GM18507 (cell line): Measurements from ENCODE around the gene MTHFD2L.
"Not testable (repeated sequence)": the region's sequence is repeated elsewhere in the genome, so short reads cannot be mapped to it uniquely, and the experiment has no call there.

Experiments used
- DNase-seq: peaks from one replicate; pipeline ENCODE4 v3.0.0; 2011; ENCODE audit warnings: low read depth; ENCODE audit not compliant: insufficient read length; ENCODE audit errors: extremely low spot score
- FAIRE-seq: peaks from 2 replicates; lab custom pipeline; 2011; peaks lifted over from hg19 to GRCh38; lab: Jason Lieb, UNC

Gene MTHFD2L

GRCh38 chr4:74320559-74321118 is 162.7 kb downstream of the MTHFD2L start:
- DNase-seq (no peak), FAIRE-seq (peak; percentile 68)

DNA sequence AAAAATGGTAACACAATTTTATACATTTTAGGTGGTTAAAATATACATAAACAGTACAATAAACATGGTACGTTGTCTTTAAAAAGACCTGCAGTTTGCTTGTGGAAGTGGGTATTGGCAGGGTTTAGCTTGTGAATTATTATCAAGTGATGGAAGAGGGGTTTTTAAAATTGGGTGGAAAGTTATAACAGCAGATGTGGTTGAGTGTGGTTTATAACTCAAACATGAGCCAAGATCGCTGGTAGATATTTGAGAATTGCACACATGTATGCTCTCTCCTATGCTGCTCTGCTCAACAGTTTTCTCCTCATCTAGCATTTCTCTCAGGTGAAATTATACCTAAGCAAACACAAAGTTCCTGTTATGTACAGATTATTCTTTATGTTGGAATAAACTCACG is 164.4 kb downstream of the MTHFD2L start:
- DNase-seq (no peak), FAIRE-seq (no peak)

- no peak for FAIRE-seq
- no peak for DNase-seq
These were observed 165.7 kb downstream of the MTHFD2L start for GRCh38 chr4:74323663-74324062.

DNA sequence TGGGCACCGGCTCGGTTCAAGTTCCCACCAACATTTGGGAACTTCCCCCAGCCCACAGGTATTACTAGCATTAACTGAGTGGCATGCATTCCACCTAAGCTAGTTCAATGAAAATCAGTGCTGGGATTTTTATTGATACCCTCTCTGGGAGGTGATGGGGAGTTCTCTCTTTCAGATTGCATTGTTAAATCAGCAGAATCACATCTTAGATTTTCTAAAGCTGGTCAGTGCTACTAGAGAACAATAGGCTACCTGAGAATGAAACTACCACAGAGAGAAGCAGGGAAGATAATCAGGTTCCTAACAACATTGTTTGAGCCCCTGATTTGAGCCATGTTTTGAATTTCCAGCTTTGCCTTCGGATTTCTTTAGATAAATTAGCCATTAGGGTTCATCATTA is 166.3 kb downstream of the MTHFD2L start:
- FAIRE-seq, result no peak
- DNase-seq, result no peak

DNA sequence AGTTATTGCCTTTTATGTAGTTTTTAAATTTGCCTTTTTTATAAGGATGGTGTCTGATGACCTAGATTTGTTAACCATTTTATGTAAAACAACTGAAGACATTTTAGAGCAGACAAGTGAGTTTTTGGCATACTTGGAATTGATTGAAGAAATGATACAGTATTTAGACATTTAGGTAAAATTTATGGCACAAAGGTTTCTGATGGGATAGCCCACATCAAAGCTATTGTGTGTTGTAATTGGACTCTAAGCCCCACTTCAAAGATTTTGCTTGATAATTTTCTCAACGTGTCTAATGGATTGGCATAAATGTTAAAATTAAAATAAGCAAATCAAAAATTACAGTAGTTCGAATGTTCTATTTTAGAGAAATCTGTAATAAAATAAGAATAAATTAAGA is 168.0 kb downstream of the MTHFD2L start:
- DNase-seq, result no peak
- FAIRE-seq, result no peak

- no peak for DNase-seq
- FAIRE-seq, result no peak
These were observed 169.8 kb downstream of the MTHFD2L start for GRCh38 chr4:74327762-74328161.

DNA sequence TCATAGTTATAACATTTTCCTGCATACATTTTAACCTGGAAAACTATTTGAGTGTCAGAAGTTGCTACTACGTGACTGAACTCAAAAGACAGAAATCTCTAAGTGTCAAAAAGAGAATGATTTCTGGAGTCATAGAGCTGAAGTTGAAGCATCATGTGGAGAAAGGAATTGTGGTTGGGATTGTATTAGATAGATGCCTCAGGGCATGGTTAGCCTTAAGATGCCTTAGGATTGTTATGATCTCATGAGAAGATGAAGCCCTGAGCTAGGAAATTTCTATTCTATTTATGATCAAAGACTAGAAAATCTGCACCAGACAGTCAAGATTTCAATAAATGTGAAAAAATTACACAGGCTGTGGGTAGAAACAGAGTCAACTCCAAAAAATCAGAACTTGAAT is 170.6 kb downstream of the MTHFD2L start:
- DNase-seq (no peak), FAIRE-seq (no peak)

GRCh38 chr4:74329307-74329706 is 171.4 kb downstream of the MTHFD2L start:
- DNase-seq, result no peak
- FAIRE-seq, result no peak

- DNase-seq (no peak), FAIRE-seq (no peak)
These were observed 172.4 kb downstream of the MTHFD2L start for GRCh38 chr4:74330295-74330750.

- no peak for FAIRE-seq
These were observed 173.3 kb downstream of the MTHFD2L start for GRCh38 chr4:74331252-74331651.

GRCh38 chr4:74331944-74332343 is 174.0 kb downstream of the MTHFD2L start:
- DNase-seq, result no peak
- FAIRE-seq, result no peak

More at GRCh38 chr4:74331252-74331651, 173.3 kb downstream of the MTHFD2L start:
- no peak for DNase-seq

GRCh38 chr4:74334636-74335035 is 176.7 kb downstream of the MTHFD2L start:
- no peak for FAIRE-seq

DNA sequence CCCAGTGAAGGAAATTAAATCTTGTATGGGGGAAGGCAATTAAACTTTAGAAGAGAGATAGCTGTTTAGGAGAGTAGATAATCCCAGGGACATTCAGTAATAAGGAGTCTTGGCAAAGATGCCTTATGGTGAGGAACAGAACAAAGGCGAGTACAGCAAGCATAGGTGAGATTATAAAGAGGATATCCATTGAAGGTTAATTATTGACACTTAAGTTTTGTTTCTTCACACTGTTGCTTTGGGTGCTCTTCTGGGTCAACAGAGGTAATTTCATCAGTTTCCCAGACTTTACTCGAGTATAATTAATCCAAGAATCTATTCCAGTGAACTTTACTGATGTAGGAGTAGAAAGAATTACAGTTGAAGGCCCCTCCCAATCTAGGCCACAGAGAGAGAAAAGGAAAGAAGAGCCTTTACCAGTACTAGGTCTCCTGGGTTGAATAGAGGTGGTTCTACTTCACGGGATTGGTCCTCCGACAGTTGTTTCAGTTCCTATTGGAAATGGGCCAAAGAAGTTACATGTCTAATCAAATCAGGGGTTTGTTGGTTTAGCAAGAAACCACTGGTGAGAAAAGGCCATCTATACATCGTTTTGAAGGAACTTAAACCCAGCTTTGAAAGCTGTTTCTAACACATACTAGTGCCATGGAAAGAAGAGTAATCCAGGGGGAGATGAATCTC is 177.6 kb downstream of the MTHFD2L start:
- DNase-seq (no peak), FAIRE-seq (peak; percentile 79)

More at GRCh38 chr4:74334636-74335035, 176.7 kb downstream of the MTHFD2L start:
- DNase-seq, result no peak

DNA sequence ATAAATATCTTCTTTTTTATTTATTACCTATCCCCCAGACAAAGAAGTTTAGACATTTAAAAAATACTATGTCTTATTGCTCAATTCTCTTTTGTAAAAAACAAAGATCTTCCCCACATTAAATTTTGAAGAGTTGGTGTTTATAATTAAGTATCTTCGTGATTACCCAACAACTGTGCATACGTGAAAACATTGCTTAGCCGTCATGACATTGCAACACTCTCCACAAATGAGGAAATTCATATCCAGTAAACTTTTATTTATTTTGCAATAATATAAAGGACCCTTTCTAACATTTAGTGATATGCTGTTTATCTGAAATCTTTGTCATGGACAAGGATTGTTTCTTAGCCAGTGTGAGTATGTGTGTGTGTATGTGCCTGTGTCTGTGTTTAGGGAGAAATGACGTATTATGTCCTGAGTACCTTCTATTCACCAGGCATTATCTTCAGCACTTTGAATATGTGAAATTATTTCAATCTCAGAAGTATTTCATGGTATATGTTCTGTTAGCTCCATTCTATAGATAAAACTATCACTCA is 180.9 kb downstream of the MTHFD2L start:
- no peak for DNase-seq
- FAIRE-seq, result no peak

GRCh38 chr4:74339501-74339900 is 181.6 kb downstream of the MTHFD2L start:
- no peak for DNase-seq
- no peak for FAIRE-seq

- FAIRE-seq, result not testable (repeated sequence)
These were observed 182.5 kb downstream of the MTHFD2L start for GRCh38 chr4:74340421-74340820.

GRCh38 chr4:74344031-74344430 is 186.1 kb downstream of the MTHFD2L start:
- FAIRE-seq, result no peak
- no peak for DNase-seq

More at GRCh38 chr4:74340421-74340820, 182.5 kb downstream of the MTHFD2L start:
- DNase-seq, result not testable (repeated sequence)
